ENCODE measurements around the gene DOCK9. TPM values are rescaled to one million over a fixed set of nuclear protein-coding genes. Genes with fewer than 3 reads are reported as not detected.

DOCK9 gene
- total and polyA plus RNA-seq, 2 donors (not counting 1 experiment from before 2014, with no cell fraction given): 18.2 TPM

DNA sequence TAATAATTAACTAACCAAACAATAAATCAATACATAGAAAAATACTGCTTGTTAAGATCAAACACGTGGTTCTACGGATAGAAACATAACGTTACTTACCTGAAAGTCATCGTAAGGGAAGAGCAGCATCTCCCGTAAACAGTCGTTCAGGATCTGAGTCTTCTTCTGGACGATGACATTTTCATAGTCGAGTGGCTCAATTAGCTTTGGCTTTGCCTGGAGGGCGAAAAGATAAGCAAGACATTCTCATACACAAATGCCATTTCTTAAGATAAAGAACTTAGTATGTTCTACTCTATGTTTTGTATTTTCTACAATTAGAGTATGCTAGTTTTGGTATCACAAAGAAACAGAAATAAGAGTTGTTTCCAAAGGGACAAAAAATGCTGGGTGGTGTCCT, 22.5 kb downstream of the DOCK9 start:
- no peak for DNase-seq (ENCODE audit: low read depth in 2 of 2)
- Histone ChIP-seq H3K4me2 (ENCODE audit: extremely low read depth, insufficient read depth, low read length) (no peak overlapping the region), H4K20me1 (ENCODE audit: control insufficient read depth, extremely low read depth, insufficient read depth, low read length) (no peaks in the 10 kb centered on the region), H3K4me1 (ENCODE audit: control insufficient read depth, extremely low read depth, insufficient read depth, low read length) (no peaks in the 10 kb centered on the region), H2AFZ (ENCODE audit: low read length) (no peak overlapping the region), H3K36me3 (ENCODE audit: control insufficient read depth, insufficient read depth, low read length) (no peaks in the 10 kb centered on the region), H3K27me3 (ENCODE audit: control insufficient read depth, insufficient read depth, low read length) (no peaks in the 10 kb centered on the region), H3K4me3 (replicated peaks in 1 of 4; ENCODE audit: control extremely low read depth in 1 of 4, insufficient read depth in 1 of 4, low read depth in 3 of 4, low read length in 4 of 4) (no peak overlapping the region), H3K79me2 (ENCODE audit: control insufficient read depth, insufficient read depth, low read length) (no peaks in the 10 kb centered on the region), H3K27ac (ENCODE audit: insufficient read depth, low read length) (no peak overlapping the region), H3K9ac (ENCODE audit: insufficient read depth, low read length) (no peak overlapping the region), H3K9me3 (ENCODE audit: control insufficient read depth, insufficient read depth, low read depth, low read length) (no peaks in the 10 kb centered on the region)
- TF ChIP-seq CTCF (conservative IDR thresholded peaks at IDR 0.05 in 1 of 2, IDR thresholded peaks at IDR 0.05 in 1 of 2; ENCODE audit: low read depth in 1 of 2, low read length in 2 of 2) (no peak), EZH2 (IDR thresholded peaks at IDR 0.05; ENCODE audit: low read length, missing control alignments) (no peak)

- Histone ChIP-seq H3K79me2 (ENCODE audit: control insufficient read depth, insufficient read depth, low read length) (no peaks in the 10 kb centered on the region), H4K20me1 (ENCODE audit: control insufficient read depth, extremely low read depth, insufficient read depth, low read length) (no peaks in the 10 kb centered on the region), H3K4me3 (replicated peaks in 1 of 4; ENCODE audit: control extremely low read depth in 1 of 4, insufficient read depth in 1 of 4, low read depth in 3 of 4, low read length in 4 of 4) (no peak overlapping the region), H3K9me3 (ENCODE audit: control insufficient read depth, insufficient read depth, low read depth, low read length) (no peaks in the 10 kb centered on the region), H3K4me1 (ENCODE audit: control insufficient read depth, extremely low read depth, insufficient read depth, low read length) (no peaks in the 10 kb centered on the region), H2AFZ (ENCODE audit: low read length) (no peak overlapping the region), H3K36me3 (ENCODE audit: control insufficient read depth, insufficient read depth, low read length) (no peaks in the 10 kb centered on the region), H3K9ac (ENCODE audit: insufficient read depth, low read length) (no peak overlapping the region), H3K27ac (ENCODE audit: insufficient read depth, low read length) (no peak overlapping the region), H3K4me2 (ENCODE audit: extremely low read depth, insufficient read depth, low read length) (no peak overlapping the region), H3K27me3 (ENCODE audit: control insufficient read depth, insufficient read depth, low read length) (no peaks in the 10 kb centered on the region)
- no peak for DNase-seq (ENCODE audit: low read depth in 2 of 2)
- TF ChIP-seq CTCF (conservative IDR thresholded peaks at IDR 0.05 in 1 of 2, IDR thresholded peaks at IDR 0.05 in 1 of 2; ENCODE audit: low read depth in 1 of 2, low read length in 2 of 2) (no peak), EZH2 (IDR thresholded peaks at IDR 0.05; ENCODE audit: low read length, missing control alignments) (no peak)
These were observed 23.6 kb downstream of the DOCK9 start for GRCh38 chr13:98954313-98954712.

DNA sequence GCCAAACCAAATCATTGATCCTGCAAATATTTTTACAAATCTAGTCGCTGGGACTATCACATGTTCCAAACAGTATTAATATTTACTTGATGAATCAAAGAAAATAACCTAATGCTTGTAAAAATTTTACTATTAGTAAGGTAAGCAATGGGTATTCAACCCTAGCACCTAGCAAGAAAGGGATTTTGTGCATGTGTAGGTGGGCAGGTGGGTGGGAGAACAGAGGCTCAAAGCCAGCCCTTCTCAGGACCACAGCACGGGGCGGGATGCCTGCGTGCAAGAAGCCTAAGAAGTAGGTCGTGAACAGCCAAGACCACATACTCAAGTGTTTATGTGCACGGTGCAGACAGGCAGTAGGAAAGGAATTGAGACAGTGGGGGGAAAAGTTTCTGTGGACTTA, 26.6 kb downstream of the DOCK9 start:
- Histone ChIP-seq H3K36me3 (ENCODE audit: control insufficient read depth, insufficient read depth, low read length) (no peaks in the 10 kb centered on the region), H2AFZ (ENCODE audit: low read length) (no peak overlapping the region), H3K4me3 (replicated peaks in 1 of 4; ENCODE audit: control extremely low read depth in 1 of 4, insufficient read depth in 1 of 4, low read depth in 3 of 4, low read length in 4 of 4) (no peak overlapping the region), H4K20me1 (ENCODE audit: control insufficient read depth, extremely low read depth, insufficient read depth, low read length) (no peaks in the 10 kb centered on the region), H3K27ac (ENCODE audit: insufficient read depth, low read length) (no peak overlapping the region), H3K9me3 (ENCODE audit: control insufficient read depth, insufficient read depth, low read depth, low read length) (no peaks in the 10 kb centered on the region), H3K4me2 (ENCODE audit: extremely low read depth, insufficient read depth, low read length) (no peak overlapping the region), H3K79me2 (ENCODE audit: control insufficient read depth, insufficient read depth, low read length) (no peaks in the 10 kb centered on the region), H3K27me3 (ENCODE audit: control insufficient read depth, insufficient read depth, low read length) (no peaks in the 10 kb centered on the region), H3K9ac (ENCODE audit: insufficient read depth, low read length) (no peak overlapping the region), H3K4me1 (ENCODE audit: control insufficient read depth, extremely low read depth, insufficient read depth, low read length) (no peaks in the 10 kb centered on the region)
- DNase-seq (ENCODE audit: low read depth in 2 of 2): no peak
- TF ChIP-seq CTCF (conservative IDR thresholded peaks at IDR 0.05 in 1 of 2, IDR thresholded peaks at IDR 0.05 in 1 of 2; ENCODE audit: low read depth in 1 of 2, low read length in 2 of 2) (no peak), EZH2 (IDR thresholded peaks at IDR 0.05; ENCODE audit: low read length, missing control alignments) (no peak)
